ENCODE measurements around the gene UBAC2.

The UBAC2 gene

DNA sequence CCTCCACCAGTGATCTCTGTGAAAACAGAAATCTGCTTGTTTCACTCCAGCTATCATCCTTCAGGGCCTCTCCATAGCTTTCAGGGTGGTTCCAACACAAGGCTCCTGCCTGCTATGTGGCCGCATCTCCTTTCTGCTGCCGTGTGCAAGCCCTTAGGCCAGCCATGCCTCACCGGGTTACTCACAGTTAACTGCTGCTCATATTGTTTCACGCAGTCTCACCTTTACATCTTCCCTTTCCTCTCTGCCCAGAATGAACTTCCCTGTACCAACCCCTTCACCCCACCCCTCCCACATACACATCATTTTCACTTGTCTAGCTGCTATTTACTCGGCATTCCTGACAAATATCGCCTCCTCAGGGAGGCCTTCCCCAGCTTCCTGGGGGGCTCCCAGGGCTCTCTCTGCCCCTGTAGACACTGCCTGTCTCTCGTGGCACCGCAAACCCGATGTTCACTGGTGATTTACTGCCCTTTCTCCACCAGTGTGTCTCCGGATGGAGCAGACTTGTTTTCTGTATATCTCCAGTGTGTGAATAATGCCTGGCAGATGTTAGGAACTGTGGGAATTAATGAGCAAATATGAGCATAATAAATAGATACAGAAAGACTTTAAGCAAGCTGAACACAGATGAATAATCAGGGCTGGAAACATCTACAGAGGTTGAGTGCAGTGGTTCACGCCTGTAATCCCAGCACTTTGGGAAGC is 145.8 kb downstream of the UBAC2 start:
- TF ChIP-seq TOX (CRISPR knock-in tag; IDR thresholded peaks at IDR 0.05; ENCODE audit: borderline replicate concordance) = no peak
- no peak for TF ChIP-seq ISL1 (CRISPR knock-in tag; IDR thresholded peaks at IDR 0.05)
- TF ChIP-seq, protein P1, sequence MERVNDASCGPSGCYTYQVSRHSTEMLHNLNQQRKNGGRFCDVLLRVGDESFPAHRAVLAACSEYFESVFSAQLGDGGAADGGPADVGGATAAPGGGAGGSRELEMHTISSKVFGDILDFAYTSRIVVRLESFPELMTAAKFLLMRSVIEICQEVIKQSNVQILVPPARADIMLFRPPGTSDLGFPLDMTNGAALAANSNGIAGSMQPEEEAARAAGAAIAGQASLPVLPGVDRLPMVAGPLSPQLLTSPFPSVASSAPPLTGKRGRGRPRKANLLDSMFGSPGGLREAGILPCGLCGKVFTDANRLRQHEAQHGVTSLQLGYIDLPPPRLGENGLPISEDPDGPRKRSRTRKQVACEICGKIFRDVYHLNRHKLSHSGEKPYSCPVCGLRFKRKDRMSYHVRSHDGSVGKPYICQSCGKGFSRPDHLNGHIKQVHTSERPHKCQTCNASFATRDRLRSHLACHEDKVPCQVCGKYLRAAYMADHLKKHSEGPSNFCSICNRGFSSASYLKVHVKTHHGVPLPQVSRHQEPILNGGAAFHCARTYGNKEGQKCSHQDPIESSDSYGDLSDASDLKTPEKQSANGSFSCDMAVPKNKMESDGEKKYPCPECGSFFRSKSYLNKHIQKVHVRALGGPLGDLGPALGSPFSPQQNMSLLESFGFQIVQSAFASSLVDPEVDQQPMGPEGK (CRISPR knock-in tag; IDR thresholded peaks at IDR 0.05; ENCODE audit: borderline replicate concordance) = no peak
- TF ChIP-seq, protein P2, sequence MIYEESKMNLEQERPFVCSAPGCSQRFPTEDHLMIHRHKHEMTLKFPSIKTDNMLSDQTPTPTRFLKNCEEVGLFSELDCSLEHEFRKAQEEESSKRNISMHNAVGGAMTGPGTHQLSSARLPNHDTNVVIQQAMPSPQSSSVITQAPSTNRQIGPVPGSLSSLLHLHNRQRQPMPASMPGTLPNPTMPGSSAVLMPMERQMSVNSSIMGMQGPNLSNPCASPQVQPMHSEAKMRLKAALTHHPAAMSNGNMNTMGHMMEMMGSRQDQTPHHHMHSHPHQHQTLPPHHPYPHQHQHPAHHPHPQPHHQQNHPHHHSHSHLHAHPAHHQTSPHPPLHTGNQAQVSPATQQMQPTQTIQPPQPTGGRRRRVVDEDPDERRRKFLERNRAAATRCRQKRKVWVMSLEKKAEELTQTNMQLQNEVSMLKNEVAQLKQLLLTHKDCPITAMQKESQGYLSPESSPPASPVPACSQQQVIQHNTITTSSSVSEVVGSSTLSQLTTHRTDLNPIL (CRISPR knock-in tag; IDR thresholded peaks at IDR 0.05; ENCODE audit: low read depth) = no peak
- no peak for TF ChIP-seq GLIS3 (CRISPR knock-in tag; IDR thresholded peaks at IDR 0.05)
- ATAC-seq = no peak

DNA sequence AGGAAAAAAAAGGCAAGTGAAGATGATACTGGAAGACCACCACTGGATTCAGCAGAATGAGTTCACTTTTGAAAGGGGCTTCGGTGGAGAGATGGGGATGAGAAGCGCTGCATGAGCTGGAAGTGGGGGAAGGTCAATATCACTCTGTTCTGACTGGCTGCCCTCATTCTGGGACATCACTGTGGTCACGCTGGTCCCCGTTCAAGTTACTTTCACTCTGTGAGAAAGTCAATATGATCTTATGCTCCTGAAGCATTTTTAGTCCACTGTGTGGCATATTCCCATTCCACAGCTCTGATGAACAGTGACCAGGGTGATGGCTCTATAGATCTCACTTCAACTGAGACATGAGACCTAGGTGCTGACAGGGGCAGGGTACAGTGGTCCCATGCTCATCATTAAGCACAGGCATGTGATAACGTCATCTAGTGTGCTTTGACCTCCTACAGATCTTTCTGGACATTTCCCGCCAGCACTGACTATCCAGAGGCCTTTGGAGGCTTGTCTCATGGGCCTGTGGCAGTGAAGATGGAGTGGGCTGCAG is 146.8 kb downstream of the UBAC2 start:
- ATAC-seq = no peak

DNA sequence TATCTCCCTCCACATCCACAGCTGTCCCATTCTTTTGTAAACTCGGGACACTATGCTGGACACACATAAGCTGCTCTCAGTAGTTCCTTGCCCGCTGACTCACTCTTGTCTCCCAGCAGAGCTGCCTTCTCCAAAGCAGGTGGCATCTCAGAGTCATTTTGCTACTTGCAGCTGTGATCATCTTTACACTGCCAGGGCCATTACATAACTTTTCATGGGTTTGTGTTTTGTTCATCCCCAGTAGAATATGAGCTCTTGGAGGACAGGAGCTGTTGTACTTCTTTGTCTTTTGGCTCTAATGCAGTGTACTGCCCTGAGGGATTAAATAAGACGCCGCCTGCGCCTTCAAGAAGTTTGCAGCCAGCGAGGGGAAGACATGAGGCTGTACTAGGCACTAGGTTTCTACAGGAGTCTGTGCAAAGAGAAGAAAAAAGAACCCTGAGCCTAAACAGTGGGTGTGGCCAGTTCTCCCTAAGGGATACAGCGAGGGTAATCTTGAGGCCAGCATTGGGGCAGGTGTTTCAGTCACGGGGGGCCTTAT is 147.3 kb downstream of the UBAC2 start:
- TF ChIP-seq GLIS3 (CRISPR knock-in tag; IDR thresholded peaks at IDR 0.05) (no peak), ZNF8 (CRISPR knock-in tag; IDR thresholded peaks at IDR 0.05) (no peak), ZFP30 (CRISPR knock-in tag; IDR thresholded peaks at IDR 0.05) (no peak), ZNF70 (CRISPR knock-in tag; IDR thresholded peaks at IDR 0.05) (no peak), ZFP3 (CRISPR knock-in tag; IDR thresholded peaks at IDR 0.05) (no peak), ISL1 (CRISPR knock-in tag; IDR thresholded peaks at IDR 0.05) (no peak), ZNF565 (CRISPR knock-in tag; conservative IDR thresholded peaks at IDR 0.05; ENCODE audit: low read depth) (no peak), PPARA (CRISPR knock-in tag; IDR thresholded peaks at IDR 0.05; ENCODE audit: borderline replicate concordance) (no peak), RARB (CRISPR knock-in tag; IDR thresholded peaks at IDR 0.05) (no peak), ZC3H10 (CRISPR knock-in tag; IDR thresholded peaks at IDR 0.05) (no peak), TOX (CRISPR knock-in tag; IDR thresholded peaks at IDR 0.05; ENCODE audit: borderline replicate concordance) (no peak), ESRRG (CRISPR knock-in tag; IDR thresholded peaks at IDR 0.05) (no peak), CSDC2 (CRISPR knock-in tag; IDR thresholded peaks at IDR 0.05) (no peak)
- TF ChIP-seq, protein P3, sequence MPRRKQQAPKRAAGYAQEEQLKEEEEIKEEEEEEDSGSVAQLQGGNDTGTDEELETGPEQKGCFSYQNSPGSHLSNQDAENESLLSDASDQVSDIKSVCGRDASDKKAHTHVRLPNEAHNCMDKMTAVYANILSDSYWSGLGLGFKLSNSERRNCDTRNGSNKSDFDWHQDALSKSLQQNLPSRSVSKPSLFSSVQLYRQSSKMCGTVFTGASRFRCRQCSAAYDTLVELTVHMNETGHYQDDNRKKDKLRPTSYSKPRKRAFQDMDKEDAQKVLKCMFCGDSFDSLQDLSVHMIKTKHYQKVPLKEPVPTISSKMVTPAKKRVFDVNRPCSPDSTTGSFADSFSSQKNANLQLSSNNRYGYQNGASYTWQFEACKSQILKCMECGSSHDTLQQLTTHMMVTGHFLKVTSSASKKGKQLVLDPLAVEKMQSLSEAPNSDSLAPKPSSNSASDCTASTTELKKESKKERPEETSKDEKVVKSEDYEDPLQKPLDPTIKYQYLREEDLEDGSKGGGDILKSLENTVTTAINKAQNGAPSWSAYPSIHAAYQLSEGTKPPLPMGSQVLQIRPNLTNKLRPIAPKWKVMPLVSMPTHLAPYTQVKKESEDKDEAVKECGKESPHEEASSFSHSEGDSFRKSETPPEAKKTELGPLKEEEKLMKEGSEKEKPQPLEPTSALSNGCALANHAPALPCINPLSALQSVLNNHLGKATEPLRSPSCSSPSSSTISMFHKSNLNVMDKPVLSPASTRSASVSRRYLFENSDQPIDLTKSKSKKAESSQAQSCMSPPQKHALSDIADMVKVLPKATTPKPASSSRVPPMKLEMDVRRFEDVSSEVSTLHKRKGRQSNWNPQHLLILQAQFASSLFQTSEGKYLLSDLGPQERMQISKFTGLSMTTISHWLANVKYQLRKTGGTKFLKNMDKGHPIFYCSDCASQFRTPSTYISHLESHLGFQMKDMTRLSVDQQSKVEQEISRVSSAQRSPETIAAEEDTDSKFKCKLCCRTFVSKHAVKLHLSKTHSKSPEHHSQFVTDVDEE (CRISPR knock-in tag; IDR thresholded peaks at IDR 0.05) = no peak
- TF ChIP-seq, protein P4, sequence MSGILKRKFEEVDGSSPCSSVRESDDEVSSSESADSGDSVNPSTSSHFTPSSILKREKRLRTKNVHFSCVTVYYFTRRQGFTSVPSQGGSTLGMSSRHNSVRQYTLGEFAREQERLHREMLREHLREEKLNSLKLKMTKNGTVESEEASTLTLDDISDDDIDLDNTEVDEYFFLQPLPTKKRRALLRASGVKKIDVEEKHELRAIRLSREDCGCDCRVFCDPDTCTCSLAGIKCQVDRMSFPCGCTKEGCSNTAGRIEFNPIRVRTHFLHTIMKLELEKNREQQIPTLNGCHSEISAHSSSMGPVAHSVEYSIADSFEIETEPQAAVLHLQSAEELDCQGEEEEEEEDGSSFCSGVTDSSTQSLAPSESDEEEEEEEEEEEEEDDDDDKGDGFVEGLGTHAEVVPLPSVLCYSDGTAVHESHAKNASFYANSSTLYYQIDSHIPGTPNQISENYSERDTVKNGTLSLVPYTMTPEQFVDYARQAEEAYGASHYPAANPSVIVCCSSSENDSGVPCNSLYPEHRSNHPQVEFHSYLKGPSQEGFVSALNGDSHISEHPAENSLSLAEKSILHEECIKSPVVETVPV (CRISPR knock-in tag; IDR thresholded peaks at IDR 0.05) = no peak
- TF ChIP-seq, protein P2 (CRISPR knock-in tag; IDR thresholded peaks at IDR 0.05; ENCODE audit: low read depth) = no peak
- TF ChIP-seq, protein P5, sequence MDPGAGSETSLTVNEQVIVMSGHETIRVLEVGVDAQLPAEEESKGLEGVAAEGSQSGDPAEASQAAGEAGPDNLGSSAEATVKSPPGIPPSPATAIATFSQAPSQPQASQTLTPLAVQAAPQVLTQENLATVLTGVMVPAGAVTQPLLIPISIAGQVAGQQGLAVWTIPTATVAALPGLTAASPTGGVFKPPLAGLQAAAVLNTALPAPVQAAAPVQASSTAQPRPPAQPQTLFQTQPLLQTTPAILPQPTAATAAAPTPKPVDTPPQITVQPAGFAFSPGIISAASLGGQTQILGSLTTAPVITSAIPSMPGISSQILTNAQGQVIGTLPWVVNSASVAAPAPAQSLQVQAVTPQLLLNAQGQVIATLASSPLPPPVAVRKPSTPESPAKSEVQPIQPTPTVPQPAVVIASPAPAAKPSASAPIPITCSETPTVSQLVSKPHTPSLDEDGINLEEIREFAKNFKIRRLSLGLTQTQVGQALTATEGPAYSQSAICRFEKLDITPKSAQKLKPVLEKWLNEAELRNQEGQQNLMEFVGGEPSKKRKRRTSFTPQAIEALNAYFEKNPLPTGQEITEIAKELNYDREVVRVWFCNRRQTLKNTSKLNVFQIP (CRISPR knock-in tag; IDR thresholded peaks at IDR 0.05; ENCODE audit: borderline replicate concordance, low read depth) = no peak
- TF ChIP-seq, protein P1 (CRISPR knock-in tag; IDR thresholded peaks at IDR 0.05; ENCODE audit: borderline replicate concordance) = no peak
- no peak for ATAC-seq

More for the DNA sequence above, 146.8 kb downstream of the UBAC2 start:
- TF ChIP-seq OSR1 (CRISPR knock-in tag; IDR thresholded peaks at IDR 0.05) (no peak), ZNF565 (CRISPR knock-in tag; conservative IDR thresholded peaks at IDR 0.05; ENCODE audit: low read depth) (no peak)
